C4-2B (cell line): ENCODE measurements around the gene ANO10.

Experiments used
- CTCF ChIP-seq: fragments of 450-650 bp; conservative IDR thresholded peaks from 2 replicates; pipeline ENCODE4 v1.5.1; 2017; ENCODE audit warnings: mild to moderate bottlenecking
- ZFX ChIP-seq: fragments of 450-650 bp; IDR thresholded peaks from 2 replicates; pipeline ENCODE4 v1.6.1; 2017

- TF ChIP-seq CTCF (no peak), ZFX (no peak)
These were observed 232.9 kb downstream of the ANO10 start for GRCh38 chr3:43388915-43389314.
